ENCODE measurements around the gene C9orf72. TPM values are rescaled to one million over a fixed set of nuclear protein-coding genes. Genes with fewer than 3 reads are reported as not detected.

Gene C9orf72
- total and polyA plus RNA-seq, 2 of the 8 experiments (the other 6 are each of a cell fraction or from before 2014, with no cell fraction given), result 7.2 to 17.5 TPM

GRCh38 chr9:27532046-27532445 is 41.2 kb downstream of the C9orf72 start (continued):
- no peak for TF ChIP-seq CBX8 (IDR thresholded peaks at IDR 0.05; ENCODE audit: borderline replicate concordance, low read depth, low read length)
- TF ChIP-seq POLR2A (IDR thresholded peaks at IDR 0.05; ENCODE audit: control extremely low read depth in 1 of 2, low read depth in 2 of 2, low read length in 2 of 2), result no peak
